ENCODE measurements around the gene PRKAR1B.
"Not testable (repeated sequence)": the region's sequence is repeated elsewhere in the genome, so short reads cannot be mapped to it uniquely, and the experiment has no call there.

The PRKAR1B gene

GRCh38 chr7:644381-645305 lies 82.4 kb downstream of the PRKAR1B start:
- DNase-seq (ENCODE audit: low read depth), result no peak

GRCh38 chr7:641966-642365 lies 85.1 kb downstream of the PRKAR1B start:
- DNase-seq (ENCODE audit: low read depth), result no peak

GRCh38 chr7:641269-641671 lies 85.8 kb downstream of the PRKAR1B start:
- DNase-seq (ENCODE audit: low read depth), result no peak

- DNase-seq (ENCODE audit: low read depth), result no peak
Measured at GRCh38 chr7:638256-639011, 88.6 kb downstream of the PRKAR1B start.

- no peak for DNase-seq (ENCODE audit: low read depth)
Measured at GRCh38 chr7:637826-638225, 89.3 kb downstream of the PRKAR1B start.

- no peak for DNase-seq (ENCODE audit: low read depth)
Measured at GRCh38 chr7:636396-636795, 90.7 kb downstream of the PRKAR1B start.

GRCh38 chr7:635687-636382 lies 91.2 kb downstream of the PRKAR1B start:
- DNase-seq (ENCODE audit: low read depth), result not testable (repeated sequence)

GRCh38 chr7:635227-635626 lies 91.9 kb downstream of the PRKAR1B start:
- DNase-seq (ENCODE audit: low read depth), result no peak

- DNase-seq (ENCODE audit: low read depth), result no peak
Measured at GRCh38 chr7:633381-634018, 93.6 kb downstream of the PRKAR1B start.

GRCh38 chr7:632831-633210 lies 94.3 kb downstream of the PRKAR1B start:
- no peak for DNase-seq (ENCODE audit: low read depth)

- DNase-seq (ENCODE audit: low read depth), result no peak
Measured at GRCh38 chr7:631964-632830, 94.9 kb downstream of the PRKAR1B start.

- no peak for DNase-seq (ENCODE audit: low read depth)
Measured at GRCh38 chr7:631291-631711, 95.8 kb downstream of the PRKAR1B start.

GRCh38 chr7:630539-630938 lies 96.5 kb downstream of the PRKAR1B start:
- DNase-seq (ENCODE audit: low read depth), result no peak

GRCh38 chr7:630111-630511 lies 97.0 kb downstream of the PRKAR1B start:
- no peak for DNase-seq (ENCODE audit: low read depth)

GRCh38 chr7:628826-629225 lies 98.3 kb downstream of the PRKAR1B start:
- DNase-seq (ENCODE audit: low read depth), result no peak

GRCh38 chr7:628402-628763 lies 98.7 kb downstream of the PRKAR1B start:
- no peak for DNase-seq (ENCODE audit: low read depth)

- no peak for DNase-seq (ENCODE audit: low read depth)
Measured at GRCh38 chr7:627661-628401, 99.2 kb downstream of the PRKAR1B start.

- DNase-seq (ENCODE audit: low read depth), result no peak
Measured at GRCh38 chr7:625376-625971, 101.6 kb downstream of the PRKAR1B start.

GRCh38 chr7:623464-623863 lies 103.6 kb downstream of the PRKAR1B start:
- DNase-seq (ENCODE audit: low read depth), result no peak
